ENCODE measurements around the gene PVALEF.

Gene PVALEF

DNA sequence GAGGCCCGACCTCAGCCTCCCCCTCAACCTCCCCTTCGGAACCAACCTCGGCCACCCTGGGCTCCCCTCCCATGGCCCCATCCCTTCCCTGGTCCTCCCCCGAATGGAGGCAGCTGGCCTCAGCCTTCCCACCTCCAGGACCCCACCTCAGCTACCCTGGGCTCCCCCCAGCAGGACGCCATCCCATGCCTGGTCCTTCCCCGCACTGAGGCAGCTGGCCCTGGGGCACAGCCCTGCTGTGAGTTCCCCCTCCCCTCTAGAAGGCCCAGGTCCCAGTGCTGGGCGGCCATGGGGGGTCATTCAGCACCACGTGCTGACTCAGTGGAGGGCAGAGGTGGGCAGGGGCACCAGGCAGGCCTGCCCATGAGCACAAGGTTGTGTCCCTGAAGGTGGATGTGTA is 28.9 kb upstream of the PVALEF start:
- TF ChIP-seq, protein P1, sequence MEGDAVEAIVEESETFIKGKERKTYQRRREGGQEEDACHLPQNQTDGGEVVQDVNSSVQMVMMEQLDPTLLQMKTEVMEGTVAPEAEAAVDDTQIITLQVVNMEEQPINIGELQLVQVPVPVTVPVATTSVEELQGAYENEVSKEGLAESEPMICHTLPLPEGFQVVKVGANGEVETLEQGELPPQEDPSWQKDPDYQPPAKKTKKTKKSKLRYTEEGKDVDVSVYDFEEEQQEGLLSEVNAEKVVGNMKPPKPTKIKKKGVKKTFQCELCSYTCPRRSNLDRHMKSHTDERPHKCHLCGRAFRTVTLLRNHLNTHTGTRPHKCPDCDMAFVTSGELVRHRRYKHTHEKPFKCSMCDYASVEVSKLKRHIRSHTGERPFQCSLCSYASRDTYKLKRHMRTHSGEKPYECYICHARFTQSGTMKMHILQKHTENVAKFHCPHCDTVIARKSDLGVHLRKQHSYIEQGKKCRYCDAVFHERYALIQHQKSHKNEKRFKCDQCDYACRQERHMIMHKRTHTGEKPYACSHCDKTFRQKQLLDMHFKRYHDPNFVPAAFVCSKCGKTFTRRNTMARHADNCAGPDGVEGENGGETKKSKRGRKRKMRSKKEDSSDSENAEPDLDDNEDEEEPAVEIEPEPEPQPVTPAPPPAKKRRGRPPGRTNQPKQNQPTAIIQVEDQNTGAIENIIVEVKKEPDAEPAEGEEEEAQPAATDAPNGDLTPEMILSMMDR (conservative IDR thresholded peaks at IDR 0.05): no peak
- H3K27ac ChIP-seq: no peak overlapping the region

DNA sequence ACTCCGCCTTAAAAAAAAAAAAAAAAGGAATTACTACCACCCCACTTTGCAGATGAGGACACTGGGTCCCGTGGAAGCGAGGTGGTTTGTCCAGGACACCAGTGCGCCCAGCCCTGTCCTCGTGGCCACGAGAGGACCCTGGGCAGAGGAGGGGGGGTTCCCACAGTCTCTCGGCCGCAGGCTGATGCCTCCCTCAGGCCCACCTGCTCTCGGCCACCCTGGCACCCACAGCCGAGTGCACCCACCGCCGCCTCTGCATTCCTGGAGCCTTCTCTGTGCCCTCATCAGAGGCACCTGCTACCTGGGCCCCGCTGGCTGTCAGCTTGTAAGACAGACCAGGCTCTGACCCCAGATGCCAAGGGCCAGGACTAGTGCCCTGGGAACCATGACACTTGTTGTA is 28.1 kb upstream of the PVALEF start:
- TF ChIP-seq, protein P1 (conservative IDR thresholded peaks at IDR 0.05): no peak
- H3K27ac ChIP-seq: no peak overlapping the region

DNA sequence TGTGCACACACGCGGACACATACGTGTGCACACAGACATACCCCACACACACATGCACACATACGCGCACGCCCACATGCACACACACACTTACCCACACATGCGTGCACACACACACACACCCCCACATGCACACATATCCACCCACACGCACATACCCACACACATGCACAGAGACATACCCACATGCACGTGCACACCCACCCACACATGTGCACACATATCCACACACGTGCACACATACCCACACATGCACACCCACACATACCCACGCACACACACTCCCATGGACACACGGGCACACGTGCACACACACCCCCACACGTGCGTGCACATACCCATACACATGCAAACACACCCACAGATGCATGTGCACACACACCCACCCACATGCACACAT is 27.2 kb upstream of the PVALEF start:
- no peak overlapping the region for H3K27ac ChIP-seq
- TF ChIP-seq, protein P1 (conservative IDR thresholded peaks at IDR 0.05): no peak

DNA sequence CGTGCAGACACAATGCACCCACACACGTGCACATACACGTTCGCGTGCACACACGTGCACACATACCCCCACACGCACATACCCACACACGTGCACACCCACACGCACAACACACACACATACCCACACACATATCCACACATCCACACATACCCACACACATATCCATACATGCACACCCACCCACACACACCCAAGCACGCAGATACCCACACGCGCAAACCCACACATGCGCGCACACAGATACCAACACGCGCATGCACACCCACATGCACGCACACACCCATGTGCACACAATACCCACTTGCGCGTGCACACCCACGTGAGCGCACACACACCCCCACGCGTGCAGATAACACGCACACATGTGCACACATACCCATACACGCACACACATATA is 26.8 kb upstream of the PVALEF start:
- TF ChIP-seq, protein P1 (conservative IDR thresholded peaks at IDR 0.05): no peak
- H3K27ac ChIP-seq: no peak overlapping the region

DNA sequence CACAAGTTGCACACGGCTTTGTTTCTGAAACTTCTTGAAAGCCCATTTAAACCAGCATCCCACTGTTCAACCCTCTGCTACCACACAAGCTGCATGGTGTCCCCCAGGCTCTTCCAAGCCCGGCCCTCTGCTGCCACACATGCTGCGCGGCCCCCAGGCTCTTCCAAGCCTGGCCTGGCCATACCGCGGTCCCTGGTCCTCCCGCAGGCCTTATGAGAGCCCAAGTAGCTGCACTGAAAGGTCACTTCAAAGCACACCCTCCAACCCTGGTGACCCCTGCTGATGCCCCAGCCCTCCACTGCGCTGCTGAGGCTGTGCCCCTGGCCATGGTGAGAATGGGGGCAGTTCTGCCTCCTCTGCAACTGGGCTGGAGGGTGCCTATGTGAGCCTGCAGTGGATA is 25.9 kb upstream of the PVALEF start:
- no peak overlapping the region for H3K27ac ChIP-seq
- TF ChIP-seq, protein P1 (conservative IDR thresholded peaks at IDR 0.05): no peak

DNA sequence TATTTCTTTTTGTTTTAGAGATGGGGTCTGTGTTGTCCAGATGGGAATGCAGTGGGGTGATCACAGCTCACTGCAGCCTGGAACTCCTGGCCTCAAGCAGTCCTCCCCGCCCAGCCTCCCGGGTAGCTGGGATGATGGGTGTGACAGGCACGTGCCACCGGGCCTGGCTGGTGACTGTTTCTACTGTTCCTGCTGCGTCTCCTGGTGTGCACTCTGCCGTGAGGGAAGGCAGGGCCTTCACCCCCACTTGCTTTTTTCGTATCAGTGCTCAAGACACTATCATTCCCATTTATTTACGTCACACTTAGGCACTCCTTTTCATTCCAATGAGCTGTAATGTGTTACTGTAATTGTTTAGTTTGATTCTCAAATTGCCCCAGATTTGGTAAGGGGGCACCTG is 25.3 kb upstream of the PVALEF start:
- H3K27ac ChIP-seq: no peak overlapping the region
- TF ChIP-seq, protein P1 (conservative IDR thresholded peaks at IDR 0.05): no peak

DNA sequence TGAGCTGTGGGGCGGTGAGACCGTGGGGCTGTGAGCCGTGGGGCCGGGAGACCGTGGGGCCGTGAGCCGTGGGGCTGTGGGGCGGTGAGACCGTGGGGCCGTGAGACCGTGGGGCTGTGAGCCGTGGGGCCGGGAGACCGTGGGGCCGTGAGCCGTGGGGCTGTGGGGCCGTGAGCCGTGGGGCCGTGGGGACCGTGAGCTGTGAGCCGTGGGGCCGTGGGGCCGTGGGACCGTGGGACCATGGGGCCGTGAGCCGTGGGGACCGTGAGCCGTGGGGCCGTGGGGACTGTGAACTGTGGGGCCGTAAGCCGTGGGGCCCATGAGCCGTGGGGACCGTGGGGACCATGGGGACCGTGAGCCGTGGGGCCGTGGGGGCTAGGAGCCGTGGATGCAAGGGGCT is 24.6 kb upstream of the PVALEF start:
- TF ChIP-seq, protein P1 (conservative IDR thresholded peaks at IDR 0.05): no peak
- H3K27ac ChIP-seq: no peak overlapping the region
